NCI-H2029 (cell line): ENCODE data around the gene DVL2.

ENCODE experiments used
- DNase-seq: peaks from one replicate; lab custom pipeline; 2025; lab: John Stamatoyannopoulos, UW

The DVL2 gene

DNA sequence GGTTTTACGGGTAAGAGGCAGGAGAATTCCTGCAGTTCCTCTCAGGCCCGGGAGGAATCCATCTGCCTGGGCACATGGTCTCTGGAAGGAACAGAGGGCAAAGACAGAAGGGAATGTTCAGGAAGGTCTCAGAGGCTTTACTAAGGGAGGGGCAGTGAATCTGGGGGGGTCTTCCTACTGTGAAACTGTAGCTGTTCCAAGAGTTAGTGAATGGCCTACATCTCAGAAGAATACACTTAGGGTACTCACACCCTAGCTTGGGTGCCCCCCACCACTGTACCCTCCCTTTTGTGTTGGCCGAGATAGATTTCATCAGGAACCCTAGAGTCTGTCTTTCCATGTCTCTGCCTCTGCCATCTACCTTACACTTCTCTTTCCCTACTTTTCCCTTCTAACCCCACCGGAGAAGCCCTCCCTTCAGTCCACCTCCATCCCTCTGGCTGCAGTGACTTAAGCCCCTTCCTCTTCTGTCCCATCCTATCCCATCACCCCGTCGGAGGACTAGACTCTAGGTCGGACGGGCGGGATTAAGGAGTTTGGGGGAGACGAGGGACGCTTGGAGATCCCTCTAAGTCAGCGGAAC is 15.0 kb downstream of the DVL2 start:
- no peak for DNase-seq

DNA sequence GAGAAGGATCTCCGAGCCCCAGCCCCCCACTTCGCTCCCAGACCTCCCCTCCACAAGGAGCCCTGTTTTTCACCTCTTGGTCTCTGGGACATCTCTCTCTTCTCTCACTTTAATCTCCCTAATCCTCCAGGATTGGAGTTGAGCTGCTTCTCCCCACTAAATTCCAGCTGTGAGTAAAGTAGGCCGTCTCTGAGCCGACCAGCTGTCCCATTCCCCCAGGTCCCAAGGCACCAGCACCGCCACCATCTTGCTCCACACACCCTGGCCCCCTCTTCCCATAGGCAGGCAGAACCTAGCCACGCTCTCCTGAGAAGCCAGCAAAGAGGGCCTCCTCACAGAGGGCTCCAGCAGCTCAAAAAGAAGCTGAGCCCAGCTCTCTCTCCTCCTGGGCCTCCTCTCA is 15.6 kb downstream of the DVL2 start:
- DNase-seq = no peak

DNA sequence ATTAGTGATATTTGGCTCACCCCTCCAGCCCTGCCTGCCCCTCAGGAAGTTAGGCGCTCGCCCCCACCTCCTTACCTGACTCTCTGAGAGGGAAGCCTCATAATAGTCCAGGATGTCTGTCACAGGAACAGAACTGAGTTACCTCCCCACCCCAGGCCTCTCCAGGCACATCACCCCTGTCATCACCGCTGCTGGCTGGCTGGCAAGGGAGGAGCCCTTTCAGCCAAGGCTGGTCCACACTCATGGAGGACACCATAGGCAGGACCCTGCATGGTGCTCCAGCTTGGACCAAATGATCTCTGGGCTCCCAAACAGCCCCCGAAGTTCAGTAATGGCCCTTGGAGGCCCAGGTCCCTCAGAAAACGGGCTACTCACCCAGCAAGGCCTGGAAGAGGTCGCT is 16.2 kb downstream of the DVL2 start:
- DNase-seq = no peak

DNA sequence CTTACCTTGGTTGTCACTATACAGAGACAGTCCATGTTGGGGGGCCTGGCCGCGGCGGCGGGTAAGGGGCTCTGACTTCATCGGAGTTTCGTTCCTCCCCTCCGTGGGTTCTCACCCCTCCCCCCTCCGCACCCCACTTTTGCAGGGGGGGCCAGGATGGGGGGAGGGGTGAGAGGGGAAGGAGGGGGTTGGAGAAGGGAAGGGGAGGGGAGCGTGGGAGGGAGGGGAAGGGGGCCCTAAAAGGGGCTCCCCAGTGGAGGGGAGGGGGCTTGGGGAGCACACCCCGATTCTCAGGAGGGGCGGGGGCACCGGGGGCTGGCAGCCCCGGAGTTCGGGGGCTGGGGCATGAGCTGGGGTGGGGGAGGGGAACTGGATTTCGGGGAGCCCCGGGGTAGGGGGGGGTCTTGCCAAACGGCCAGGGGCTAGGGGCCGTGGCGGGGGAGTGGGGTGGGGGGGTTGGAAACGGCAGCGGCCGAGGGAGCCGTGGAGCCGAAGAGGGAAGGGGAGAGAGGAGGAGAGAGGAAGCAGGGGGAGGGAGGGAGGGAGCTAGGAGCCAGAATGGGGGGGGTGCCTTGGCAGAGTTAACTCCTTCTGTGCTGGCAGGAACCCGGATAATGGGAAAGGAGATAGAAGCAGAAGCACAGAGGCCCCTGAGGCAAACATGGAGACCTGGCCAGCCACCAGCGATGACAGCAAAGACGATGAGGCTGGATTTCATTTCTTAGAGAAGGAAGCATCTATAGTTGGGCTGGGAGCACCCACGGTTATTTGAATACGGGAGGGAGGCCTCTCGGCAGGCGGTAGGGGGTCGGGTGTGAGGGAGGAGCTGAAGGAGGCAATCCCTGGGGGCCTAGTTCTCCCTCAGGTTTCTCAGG is 17.0 kb downstream of the DVL2 start:
- peak; percentile 25 for DNase-seq

DNA sequence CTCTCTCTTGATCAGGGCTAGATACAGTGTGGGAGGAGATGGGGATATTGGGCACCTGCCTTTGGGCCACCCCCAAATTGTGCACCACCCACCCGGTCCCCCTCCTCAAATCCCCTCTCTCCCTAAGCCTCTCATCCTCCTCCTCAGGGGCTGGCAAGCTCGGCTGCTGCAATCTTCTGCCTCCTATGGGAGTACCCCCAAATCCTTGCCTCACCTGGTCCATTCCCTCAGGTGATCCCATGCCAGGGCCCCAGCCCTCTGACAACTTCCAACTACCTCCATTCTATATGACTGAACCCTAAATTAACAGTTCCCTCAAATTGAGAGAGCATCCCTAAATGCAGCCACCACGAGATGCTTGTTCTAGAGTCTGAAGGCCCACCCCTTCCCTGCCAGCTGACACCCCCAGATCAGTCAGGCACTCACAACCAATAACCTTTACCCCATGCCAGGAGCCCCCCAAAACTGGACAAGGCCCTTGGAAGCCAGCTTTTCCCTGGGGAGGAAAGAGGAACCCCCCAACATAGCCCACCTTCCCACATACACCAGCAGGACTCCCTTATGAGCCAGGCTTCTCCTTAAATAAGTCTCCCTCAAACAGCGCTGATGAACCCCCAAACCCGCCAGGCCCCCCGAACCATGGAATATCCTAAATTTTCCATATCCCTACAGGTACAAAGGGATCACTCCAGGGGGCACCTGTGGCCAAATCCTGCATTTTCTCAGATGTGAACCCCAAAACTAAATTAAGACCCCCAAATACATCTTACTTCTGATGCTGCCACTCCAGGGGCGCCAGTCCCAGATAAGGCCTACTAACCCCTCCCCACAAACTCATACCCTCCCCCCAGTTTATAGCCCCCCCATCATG is 17.8 kb downstream of the DVL2 start:
- no peak for DNase-seq

DNA sequence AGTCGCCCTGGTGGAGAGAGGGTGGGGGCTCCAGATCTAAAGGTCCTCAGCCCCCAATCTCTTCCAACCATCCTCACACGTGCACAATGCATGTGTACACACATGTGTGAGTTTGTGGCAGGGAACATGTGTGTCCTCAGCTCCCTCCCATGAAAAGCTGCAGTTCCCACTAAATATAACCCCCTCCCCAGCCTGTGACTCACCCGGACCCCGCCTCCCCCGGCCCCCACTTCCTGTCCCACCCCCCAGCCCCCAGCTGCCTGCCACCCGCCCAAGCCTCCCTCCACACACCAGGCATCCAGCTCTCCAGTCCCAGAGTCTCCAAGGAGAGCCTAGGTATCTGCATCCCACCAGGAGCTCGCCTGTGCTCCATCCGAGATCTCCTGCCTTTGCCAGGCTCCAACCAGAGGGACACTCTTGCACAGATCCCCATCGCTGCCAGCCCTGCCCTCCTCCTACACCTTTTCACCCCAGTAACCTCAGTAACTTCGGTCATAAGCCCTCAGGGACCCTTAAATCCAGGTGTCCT is 18.6 kb downstream of the DVL2 start:
- no peak for DNase-seq

DNA sequence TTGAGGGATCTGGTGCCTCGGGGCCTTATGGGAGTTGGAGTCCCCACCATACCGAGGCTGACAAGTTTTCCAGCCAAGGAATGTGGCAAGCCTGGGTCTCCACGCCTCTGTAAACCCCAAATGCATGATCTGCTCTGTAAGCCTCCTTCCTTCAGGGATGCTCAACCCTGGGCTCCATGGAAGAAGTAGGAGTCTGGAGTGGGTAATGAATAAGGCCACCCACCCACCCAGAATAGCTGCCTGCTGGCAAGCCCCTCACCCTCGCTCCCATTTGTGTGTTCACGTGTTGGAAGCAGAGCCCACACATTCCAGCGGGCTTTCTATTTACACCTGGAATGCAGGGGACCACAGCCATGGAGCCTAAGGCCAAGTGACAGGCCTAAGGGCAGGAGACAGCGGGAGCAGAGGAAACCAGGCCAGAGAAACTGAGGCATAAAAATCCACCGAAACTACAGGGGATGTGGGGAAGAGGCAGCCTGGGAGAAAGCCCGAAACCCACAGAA is 19.1 kb downstream of the DVL2 start:
- peak; percentile 34 for DNase-seq

DNA sequence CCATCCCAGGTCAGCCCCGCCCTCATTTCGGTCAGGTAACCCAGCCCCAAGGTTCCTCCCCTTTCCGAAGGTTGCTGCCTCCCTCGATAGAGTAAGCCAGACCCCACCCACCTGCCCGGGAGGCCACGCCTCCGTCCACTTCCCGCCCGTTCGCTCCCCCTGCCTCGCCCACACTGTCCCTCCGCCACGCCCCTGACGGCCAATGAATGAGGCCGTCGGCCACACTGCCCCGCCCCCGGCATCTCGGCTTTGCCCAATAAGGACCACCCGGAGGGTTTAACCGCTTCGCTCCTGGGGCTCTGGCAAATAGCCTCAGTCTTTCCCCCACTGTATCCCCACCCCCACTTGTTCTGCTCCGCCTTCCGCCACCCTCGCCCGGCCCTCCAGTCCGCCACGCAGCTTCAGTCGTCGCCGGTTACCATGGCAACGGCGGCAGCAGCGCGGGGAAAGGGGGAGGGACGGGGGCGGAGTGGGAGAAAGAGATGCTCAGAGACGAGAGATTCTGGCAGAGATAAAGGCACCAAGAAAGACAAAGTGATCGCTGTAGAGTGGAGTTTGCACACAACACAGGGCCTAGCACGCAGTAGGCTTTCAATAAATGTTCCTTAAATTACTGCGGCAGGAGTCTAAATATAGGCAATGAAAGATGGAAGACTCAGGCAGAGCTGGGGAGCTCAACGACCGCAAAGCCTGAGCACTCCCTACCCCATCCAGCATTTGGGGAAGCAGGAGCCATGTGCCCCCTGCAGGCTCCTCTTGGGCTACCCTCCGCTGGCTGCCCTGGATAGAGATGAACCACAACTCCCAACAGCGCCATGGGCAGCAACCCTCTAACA is 19.8 kb downstream of the DVL2 start:
- peak; percentile 85 for DNase-seq

DNA sequence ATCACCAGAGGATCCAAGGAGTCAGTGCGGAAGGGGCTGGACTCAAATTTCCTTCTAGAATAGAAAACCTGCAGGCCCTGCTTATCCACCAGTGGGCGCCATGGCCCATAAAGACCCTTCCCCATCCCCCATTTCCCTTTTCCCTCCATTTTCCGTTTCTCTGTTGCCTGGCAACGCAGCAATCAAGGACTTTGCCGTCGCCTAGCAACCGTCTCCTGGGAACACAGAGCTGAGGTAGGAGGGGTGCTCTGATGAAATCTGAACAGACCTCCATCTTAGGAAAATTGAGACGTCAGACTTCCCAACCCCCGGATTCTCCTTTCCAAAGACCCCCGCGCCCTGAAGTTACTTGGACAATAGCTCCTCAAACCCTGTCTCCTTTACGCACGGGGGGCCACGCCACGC is 20.4 kb downstream of the DVL2 start:
- peak; percentile 74 for DNase-seq

DNA sequence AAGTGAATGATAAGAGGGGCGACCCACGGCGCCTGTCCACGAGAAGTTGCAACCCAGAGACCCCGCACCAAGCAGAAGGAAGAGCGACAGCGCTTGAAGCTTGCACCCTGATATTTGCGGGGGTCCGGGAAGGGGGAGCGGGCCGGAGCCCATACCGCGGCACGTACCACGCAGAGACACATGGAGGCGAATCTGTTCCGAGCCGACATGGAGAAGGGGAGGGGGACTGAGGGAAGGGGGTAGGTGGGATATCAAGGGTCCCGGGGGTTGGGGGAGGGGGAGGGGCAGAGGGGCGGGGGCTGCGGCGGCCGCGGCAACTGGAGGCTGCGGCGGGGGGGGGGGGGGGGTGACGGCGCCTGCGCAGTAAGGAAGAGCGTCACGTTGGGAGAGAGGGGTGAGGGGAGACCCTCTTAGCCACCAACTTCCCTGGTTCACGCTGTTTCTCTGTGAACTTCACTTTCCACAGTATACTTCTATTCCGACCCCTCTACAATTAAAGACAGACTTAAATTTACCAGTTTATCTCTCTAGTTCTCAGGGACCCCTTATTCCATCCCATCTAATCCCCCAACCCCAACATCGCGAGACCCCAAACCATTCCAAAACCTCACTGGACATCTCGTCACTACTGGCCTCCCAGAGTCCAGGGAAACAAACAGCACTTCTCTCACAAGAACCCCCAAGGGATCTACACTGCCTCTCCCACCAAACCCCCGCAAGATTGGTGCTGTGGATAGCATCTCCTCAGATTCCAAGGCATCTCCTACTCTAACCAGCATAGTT is 22.6 kb downstream of the DVL2 start:
- no peak for DNase-seq

DNA sequence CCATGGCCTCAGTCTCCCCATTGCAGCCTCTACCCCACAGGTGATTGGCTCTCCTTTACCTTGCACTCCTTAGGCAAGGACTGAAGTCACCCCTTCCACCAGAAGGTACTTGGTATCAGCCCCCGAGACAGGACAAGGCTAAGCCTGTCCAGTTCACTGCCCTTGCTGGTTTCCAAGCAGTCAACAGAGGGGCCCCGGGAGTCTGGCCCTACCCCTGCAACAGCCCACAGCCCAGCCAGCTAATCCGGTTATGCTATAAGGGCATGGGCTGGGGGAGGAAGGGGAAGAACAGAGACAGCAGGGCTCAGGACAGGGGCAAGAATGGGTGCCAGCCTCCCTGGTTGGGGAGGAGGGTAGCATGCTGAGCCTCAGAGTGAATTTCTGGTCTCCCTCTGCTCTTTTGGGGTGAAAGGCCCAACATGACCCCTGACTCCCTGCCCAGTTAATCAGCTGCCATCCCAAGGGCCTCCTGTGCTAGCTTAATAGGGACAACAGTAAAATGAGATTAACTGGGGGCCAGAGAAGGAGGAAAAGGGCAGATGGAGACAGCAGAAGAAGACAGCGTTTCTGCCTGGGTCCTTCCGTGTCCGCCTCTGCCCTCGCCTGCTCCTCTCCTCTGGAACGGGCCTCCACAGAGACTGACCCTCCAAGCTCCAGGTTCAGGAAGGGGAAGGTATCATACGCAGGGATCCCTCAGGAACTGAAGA is 25.4 kb downstream of the DVL2 start:
- DNase-seq = no peak

DNA sequence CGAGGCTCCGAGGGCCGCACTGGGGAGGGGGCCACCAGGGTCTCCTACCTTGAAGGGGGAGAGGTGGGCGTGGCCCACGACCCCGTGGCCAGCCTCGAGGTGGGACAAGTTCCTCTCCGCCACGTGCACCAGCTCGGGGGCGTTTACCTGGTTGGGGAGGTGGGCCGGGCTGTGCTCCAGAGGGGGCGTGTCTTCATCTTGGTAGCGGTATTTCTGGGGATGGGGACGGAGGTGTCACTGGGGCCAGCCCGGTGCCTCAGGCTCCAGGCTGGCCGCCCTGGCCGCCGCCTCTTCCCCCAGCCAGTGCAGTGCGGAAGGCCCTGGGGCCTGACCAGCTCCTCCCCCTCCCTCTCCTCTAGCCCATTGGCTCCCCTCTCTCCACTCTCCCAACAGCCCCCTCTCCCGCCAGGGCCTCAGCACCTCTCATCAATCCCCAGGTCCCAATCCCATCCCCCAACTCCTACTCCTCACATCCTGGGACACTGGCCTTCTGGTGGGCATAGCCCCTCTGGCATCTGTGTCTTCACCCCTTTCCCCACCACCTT is 26.2 kb downstream of the DVL2 start:
- no peak for DNase-seq

DNA sequence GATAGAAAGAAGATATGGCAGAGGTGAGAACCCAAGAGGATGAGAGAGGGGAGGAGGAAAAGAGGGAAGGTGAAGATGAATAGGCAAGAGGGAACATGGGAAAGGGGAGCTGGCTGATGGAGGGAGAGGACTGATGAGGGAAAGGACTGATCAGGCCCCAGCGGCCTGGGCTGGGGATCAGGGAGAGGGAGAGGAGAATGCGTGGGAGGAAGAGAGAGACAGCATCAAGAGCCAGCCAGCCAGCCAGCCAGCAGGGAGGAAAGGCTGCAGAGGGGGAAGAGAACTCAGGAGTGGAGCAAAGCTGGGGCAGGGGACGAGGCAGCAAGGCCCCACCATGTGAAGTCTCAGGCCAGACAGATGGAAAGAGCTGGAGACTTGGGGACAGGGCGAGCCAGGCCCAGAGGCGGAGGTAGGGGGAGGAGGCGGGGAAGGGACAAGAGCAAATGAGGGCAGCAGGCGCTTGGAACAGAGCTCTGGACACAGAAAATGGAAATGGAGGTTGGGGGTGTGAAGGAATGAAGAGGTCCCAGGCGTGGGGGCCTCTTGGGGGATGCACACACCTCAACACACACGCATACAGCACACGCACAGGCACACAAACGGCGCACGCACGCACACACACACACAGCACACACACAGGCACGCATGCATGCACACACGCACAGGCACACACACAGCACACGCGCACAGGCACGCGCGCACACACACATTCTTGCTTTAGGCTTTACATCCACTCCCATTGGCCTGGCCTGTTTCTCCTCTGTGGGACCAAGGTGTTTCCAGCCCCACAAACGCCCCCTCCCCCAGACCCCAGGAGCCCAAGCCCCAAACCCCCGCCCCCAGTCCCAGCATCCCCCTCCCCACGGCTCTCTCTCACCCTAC is 27.0 kb downstream of the DVL2 start:
- DNase-seq = no peak

DNA sequence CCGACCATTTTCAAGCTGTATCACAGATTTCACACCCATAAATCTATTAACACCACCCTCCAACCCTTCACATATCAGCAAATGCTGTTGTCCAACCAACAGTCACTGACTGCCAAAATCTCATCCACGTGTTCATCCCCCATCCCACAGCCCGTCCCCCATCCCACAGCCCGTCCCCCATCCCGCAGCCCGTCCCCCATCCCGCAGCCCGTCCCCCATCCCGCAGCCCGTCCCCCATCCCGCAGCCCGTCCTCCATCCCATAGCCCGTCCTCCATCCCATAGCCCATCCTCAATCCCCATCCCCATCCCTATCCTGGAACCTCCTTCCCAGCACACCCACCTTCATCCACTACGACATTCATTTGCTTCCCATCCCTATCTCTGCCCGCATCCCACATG is 28.8 kb downstream of the DVL2 start:
- DNase-seq = no peak

DNA sequence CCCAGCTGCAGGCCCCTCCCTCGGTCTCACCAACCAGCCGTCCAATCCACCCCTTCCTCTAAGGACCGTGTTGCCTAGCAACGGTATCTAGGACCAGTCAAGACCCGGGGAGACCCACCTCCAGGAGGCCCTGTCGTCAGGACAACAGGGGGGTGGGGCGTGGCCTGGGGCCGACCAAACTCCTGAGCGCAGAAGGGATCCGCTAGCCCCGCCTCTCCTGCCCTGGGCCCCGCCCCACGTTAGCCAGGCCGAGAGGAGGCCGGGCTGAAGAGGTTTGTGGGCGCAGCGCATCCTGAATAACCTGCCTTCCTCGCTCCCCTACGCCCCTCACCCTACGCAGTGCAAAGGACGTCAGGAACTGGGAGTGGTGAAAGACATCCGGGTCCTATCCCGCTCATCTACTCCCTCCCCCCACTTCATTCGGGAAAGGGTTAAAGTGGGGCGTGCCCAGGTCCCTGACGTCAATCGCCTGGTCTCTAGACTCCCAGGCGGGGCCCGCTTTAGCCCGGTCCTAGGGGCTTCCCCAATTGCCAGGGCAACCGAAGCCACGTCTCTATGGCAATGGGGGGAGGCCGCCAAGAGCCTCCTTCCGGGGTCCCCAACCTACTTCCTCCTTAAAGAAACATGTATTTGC is 29.4 kb downstream of the DVL2 start:
- DNase-seq = peak; percentile 30

DNA sequence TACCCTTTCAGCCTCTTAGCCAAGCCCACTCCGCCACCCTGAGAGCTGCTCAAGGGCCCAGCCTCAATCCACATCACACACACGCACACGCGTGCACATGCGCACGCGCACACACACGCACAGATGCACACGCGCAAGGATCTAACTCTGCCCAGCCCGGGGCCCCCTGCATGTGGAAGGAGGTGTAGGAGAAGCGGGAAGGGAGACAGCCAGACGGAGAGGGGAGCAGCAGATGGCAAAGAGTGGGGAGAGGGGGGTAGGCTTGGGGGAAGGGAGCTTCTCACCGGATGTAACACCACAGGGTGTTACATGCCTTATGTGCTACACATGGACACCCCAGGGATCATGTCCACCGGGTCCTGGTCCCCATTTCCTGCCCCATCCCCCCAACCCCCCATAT is 30.0 kb downstream of the DVL2 start:
- DNase-seq = no peak

DNA sequence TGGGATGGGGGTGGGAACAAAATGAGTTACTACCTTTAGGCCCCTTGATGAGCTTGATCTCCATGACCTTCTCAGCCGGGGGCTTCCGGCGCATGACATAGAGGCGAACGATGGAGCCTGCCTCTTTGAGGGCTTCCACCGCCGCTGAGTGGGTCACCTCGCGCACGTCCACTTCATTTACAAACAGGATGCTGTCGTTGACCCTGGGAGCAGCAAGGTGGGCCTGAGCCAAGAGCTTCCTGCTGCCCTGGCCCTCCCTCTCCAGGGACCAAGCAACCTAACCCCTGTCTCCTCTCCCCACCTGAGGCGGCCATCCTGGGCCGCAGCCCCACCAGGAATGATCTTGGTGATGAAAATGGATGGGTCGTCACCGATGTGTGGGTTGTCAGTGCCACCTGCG is 30.9 kb downstream of the DVL2 start:
- no peak for DNase-seq
